ENCODE results near the gene ATG2B.

The ATG2B gene

GRCh38 chr14:96264200-96264553 lies 99.0 kb downstream of the ATG2B start:
- Histone ChIP-seq H3K4me3 (ENCODE audit: low read length) (no peak overlapping the region), H2BK5ac (ENCODE audit: low read length) (no peak overlapping the region), H3K56ac (ENCODE audit: low read length) (no peak overlapping the region), H3K18ac (ENCODE audit: low read length) (no peak overlapping the region), H2BK15ac (replicated peaks; ENCODE audit: low read depth) (no peak overlapping the region), H3K27me3 (ENCODE audit: insufficient read depth, low read length, poor library complexity) (no peaks in the 10 kb centered on the region), H3K36me3 (ENCODE audit: control insufficient read depth, insufficient read depth, low read length) (no peaks in the 10 kb centered on the region), H3K79me1 (ENCODE audit: low read length) (no peaks in the 10 kb centered on the region), H3K4me2 (ENCODE audit: low read length) (no peak overlapping the region), H3K23ac (ENCODE audit: low read length) (no peak overlapping the region), H4K8ac (ENCODE audit: low read depth, low read length) (no peak overlapping the region), H4K5ac (ENCODE audit: low read length) (no peak overlapping the region), H2AK5ac (ENCODE audit: low read length) (no peak overlapping the region), H3K4me1 (ENCODE audit: control insufficient read depth, low read depth, low read length) (no peaks in the 10 kb centered on the region), H3K4ac (ENCODE audit: low read depth, low read length) (no peak overlapping the region), H3K9ac (ENCODE audit: low read length) (no peak overlapping the region), H3K27ac (ENCODE audit: low read depth, low read length) (no peak overlapping the region), H3K79me2 (ENCODE audit: control insufficient read depth, insufficient read depth, low read length) (no peaks in the 10 kb centered on the region), H2BK120ac (ENCODE audit: low read depth, low read length) (no peak overlapping the region)
- DNase-seq = no peak
- no CpG with 5 or more reads among the region's 14 CpGs for WGBS (ENCODE audit: extremely low coverage, insufficient coverage, low lambda C conversion rate)

GRCh38 chr14:96263347-96264199 lies 99.6 kb downstream of the ATG2B start:
- WGBS (ENCODE audit: extremely low coverage, insufficient coverage, low lambda C conversion rate) = no CpG with 5 or more reads among the region's 20 CpGs
- no peaks in the 10 kb centered on the region for H3K27me3 ChIP-seq (ENCODE audit: insufficient read depth, low read length, poor library complexity)
- no peak for DNase-seq
- H3K4me3 ChIP-seq (ENCODE audit: low read length) = no peak overlapping the region
- no peak overlapping the region for H2BK5ac ChIP-seq (ENCODE audit: low read length)
- no peak overlapping the region for H3K23ac ChIP-seq (ENCODE audit: low read length)
- H3K56ac ChIP-seq (ENCODE audit: low read length) = no peak overlapping the region
- no peak overlapping the region for H3K9ac ChIP-seq (ENCODE audit: low read length)
- no peak overlapping the region for H2BK120ac ChIP-seq (ENCODE audit: low read depth, low read length)
- H3K79me2 ChIP-seq (ENCODE audit: control insufficient read depth, insufficient read depth, low read length) = no peaks in the 10 kb centered on the region
- no peak overlapping the region for H2AK5ac ChIP-seq (ENCODE audit: low read length)
- H3K18ac ChIP-seq (ENCODE audit: low read length) = no peak overlapping the region
- no peak overlapping the region for H3K27ac ChIP-seq (ENCODE audit: low read depth, low read length)
- no peak overlapping the region for H2BK15ac ChIP-seq (replicated peaks; ENCODE audit: low read depth)
- H3K36me3 ChIP-seq (ENCODE audit: control insufficient read depth, insufficient read depth, low read length) = no peaks in the 10 kb centered on the region
- H3K79me1 ChIP-seq (ENCODE audit: low read length) = no peaks in the 10 kb centered on the region
- no peak overlapping the region for H3K4ac ChIP-seq (ENCODE audit: low read depth, low read length)
- H3K4me2 ChIP-seq (ENCODE audit: low read length) = no peak overlapping the region
- no peak overlapping the region for H4K5ac ChIP-seq (ENCODE audit: low read length)
- no peaks in the 10 kb centered on the region for H3K4me1 ChIP-seq (ENCODE audit: control insufficient read depth, low read depth, low read length)
- no peak overlapping the region for H4K8ac ChIP-seq (ENCODE audit: low read depth, low read length)

- Histone ChIP-seq H2BK15ac (replicated peaks; ENCODE audit: low read depth) (no peak overlapping the region), H3K23ac (ENCODE audit: low read length) (no peak overlapping the region), H4K5ac (ENCODE audit: low read length) (no peak overlapping the region), H3K9ac (ENCODE audit: low read length) (no peak overlapping the region), H3K4me3 (ENCODE audit: low read length) (no peak overlapping the region), H2AK5ac (ENCODE audit: low read length) (no peak overlapping the region), H3K79me1 (ENCODE audit: low read length) (no peaks in the 10 kb centered on the region), H3K4me2 (ENCODE audit: low read length) (no peak overlapping the region), H4K8ac (ENCODE audit: low read depth, low read length) (no peak overlapping the region), H3K27ac (ENCODE audit: low read depth, low read length) (no peak overlapping the region), H3K18ac (ENCODE audit: low read length) (no peak overlapping the region), H3K4ac (ENCODE audit: low read depth, low read length) (no peak overlapping the region), H3K56ac (ENCODE audit: low read length) (no peak overlapping the region), H3K36me3 (ENCODE audit: control insufficient read depth, insufficient read depth, low read length) (no peaks in the 10 kb centered on the region), H3K79me2 (ENCODE audit: control insufficient read depth, insufficient read depth, low read length) (no peaks in the 10 kb centered on the region), H3K27me3 (ENCODE audit: insufficient read depth, low read length, poor library complexity) (no peaks in the 10 kb centered on the region), H2BK5ac (ENCODE audit: low read length) (no peak overlapping the region), H3K4me1 (ENCODE audit: control insufficient read depth, low read depth, low read length) (no peaks in the 10 kb centered on the region), H2BK120ac (ENCODE audit: low read depth, low read length) (no peak overlapping the region)
- DNase-seq = no peak
- no CpG with 5 or more reads among the region's 16 CpGs for WGBS (ENCODE audit: extremely low coverage, insufficient coverage, low lambda C conversion rate)
Observed at GRCh38 chr14:96261772-96262655, 101.1 kb downstream of the ATG2B start.

GRCh38 chr14:96261053-96261452 lies 102.1 kb downstream of the ATG2B start:
- no peaks in the 10 kb centered on the region for H3K36me3 ChIP-seq (ENCODE audit: control insufficient read depth, insufficient read depth, low read length)
- H3K4me2 ChIP-seq (ENCODE audit: low read length) = no peak overlapping the region
- H3K9ac ChIP-seq (ENCODE audit: low read length) = no peak overlapping the region
- no peak overlapping the region for H3K18ac ChIP-seq (ENCODE audit: low read length)
- no peak overlapping the region for H4K8ac ChIP-seq (ENCODE audit: low read depth, low read length)
- no peak overlapping the region for H3K27ac ChIP-seq (ENCODE audit: low read depth, low read length)
- no CpG with 5 or more reads among the region's 5 CpGs for WGBS (ENCODE audit: extremely low coverage, insufficient coverage, low lambda C conversion rate)
- H2BK120ac ChIP-seq (ENCODE audit: low read depth, low read length) = no peak overlapping the region
- H3K79me1 ChIP-seq (ENCODE audit: low read length) = no peaks in the 10 kb centered on the region
- no peaks in the 10 kb centered on the region for H3K27me3 ChIP-seq (ENCODE audit: insufficient read depth, low read length, poor library complexity)
- no peak overlapping the region for H2AK5ac ChIP-seq (ENCODE audit: low read length)
- no peak for DNase-seq
- H3K79me2 ChIP-seq (ENCODE audit: control insufficient read depth, insufficient read depth, low read length) = no peaks in the 10 kb centered on the region
- no peak overlapping the region for H2BK5ac ChIP-seq (ENCODE audit: low read length)
- no peak overlapping the region for H3K4me3 ChIP-seq (ENCODE audit: low read length)
- no peak overlapping the region for H3K23ac ChIP-seq (ENCODE audit: low read length)
- H3K4ac ChIP-seq (ENCODE audit: low read depth, low read length) = no peak overlapping the region
- no peak overlapping the region for H3K56ac ChIP-seq (ENCODE audit: low read length)
- H2BK15ac ChIP-seq (replicated peaks; ENCODE audit: low read depth) = no peak overlapping the region
- H3K4me1 ChIP-seq (ENCODE audit: control insufficient read depth, low read depth, low read length) = no peaks in the 10 kb centered on the region
- H4K5ac ChIP-seq (ENCODE audit: low read length) = no peak overlapping the region

- H3K18ac ChIP-seq (ENCODE audit: low read length) = no peak overlapping the region
- H3K4ac ChIP-seq (ENCODE audit: low read depth, low read length) = no peak overlapping the region
- WGBS (ENCODE audit: extremely low coverage, insufficient coverage, low lambda C conversion rate) = no CpG with 5 or more reads among the region's 2 CpGs
- no peak overlapping the region for H2AK5ac ChIP-seq (ENCODE audit: low read length)
- no peak overlapping the region for H4K8ac ChIP-seq (ENCODE audit: low read depth, low read length)
- no peak overlapping the region for H2BK15ac ChIP-seq (replicated peaks; ENCODE audit: low read depth)
- H3K9ac ChIP-seq (ENCODE audit: low read length) = no peak overlapping the region
- H3K56ac ChIP-seq (ENCODE audit: low read length) = no peak overlapping the region
- no peaks in the 10 kb centered on the region for H3K36me3 ChIP-seq (ENCODE audit: control insufficient read depth, insufficient read depth, low read length)
- H3K79me1 ChIP-seq (ENCODE audit: low read length) = no peaks in the 10 kb centered on the region
- no peaks in the 10 kb centered on the region for H3K27me3 ChIP-seq (ENCODE audit: insufficient read depth, low read length, poor library complexity)
- no peak overlapping the region for H3K4me2 ChIP-seq (ENCODE audit: low read length)
- H3K4me1 ChIP-seq (ENCODE audit: control insufficient read depth, low read depth, low read length) = no peaks in the 10 kb centered on the region
- no peak overlapping the region for H3K23ac ChIP-seq (ENCODE audit: low read length)
- H2BK5ac ChIP-seq (ENCODE audit: low read length) = no peak overlapping the region
- no peak overlapping the region for H3K4me3 ChIP-seq (ENCODE audit: low read length)
- DNase-seq = no peak
- H2BK120ac ChIP-seq (ENCODE audit: low read depth, low read length) = no peak overlapping the region
- H4K5ac ChIP-seq (ENCODE audit: low read length) = no peak overlapping the region
- H3K79me2 ChIP-seq (ENCODE audit: control insufficient read depth, insufficient read depth, low read length) = no peaks in the 10 kb centered on the region
- H3K27ac ChIP-seq (ENCODE audit: low read depth, low read length) = no peak overlapping the region
Observed at GRCh38 chr14:96260341-96260821, 102.8 kb downstream of the ATG2B start.
